ENCODE measurements around the gene PTF1A.

- TF ChIP-seq EZH2 (IDR thresholded peaks at IDR 0.05) (no peak), CTCF (IDR thresholded peaks at IDR 0.05) (no peak)
These were observed 6.5 kb downstream of the PTF1A start for GRCh38 chr10:23198610-23198939.
